AG04450 (cell line): ENCODE measurements around the gene MAML2. TPM values are rescaled to one million over a fixed set of nuclear protein-coding genes. Genes with fewer than 3 reads are reported as not detected.

ENCODE experiments used
- CTCF ChIA-PET: fragments of 300-600, 350-600 bp; formaldehyde crosslinking; extraction: SDS; loops from one replicate; lab custom pipeline; 2022; ENCODE audit warnings: antibody characterized with exemption, inconsistent platforms; lab: Charles Lee
- POLR2A ChIA-PET: fragments of 350-600 bp; formaldehyde crosslinking; extraction: SDS; loops from one replicate; lab custom pipeline; 2021; ENCODE audit warnings: antibody characterized with exemption, inconsistent platforms; lab: Yijun Ruan, JAX
- DNase-seq: peaks from one replicate; pipeline ENCODE4 v3.0.0-alpha.2; 2011; ENCODE audit warnings: low read depth, low spot score
- H3K27ac ChIP-seq: one replicate; pipeline ENCODE4 v1.5.1; 2012; ENCODE audit warnings: low read depth, low read length, control low read depth
- H3K27me3 ChIP-seq: one replicate; pipeline ENCODE4 v1.6.0; 2012; ENCODE audit warnings: low read length; ENCODE audit not compliant: control insufficient read depth, insufficient read depth
- H3K4me3 ChIP-seq: 2 replicates; pipeline ENCODE4 v1.5.1; 2011; ENCODE audit warnings: mild to moderate bottlenecking, low read depth, low read length, control low read depth
- H3K9me3 ChIP-seq: 2 replicates; pipeline ENCODE4 v1.5.1; 2012; ENCODE audit warnings: low read length; ENCODE audit not compliant: control insufficient read depth, insufficient read depth
- polyA plus RNA-seq: library from polyadenylated mRNA; depleted of rRNA; stranded (reverse); fragments of >200 nt; gene quantifications from 2 replicates; pipeline ENCODE4 v1.2.3, GENCODE V29; 2011
- TF ChIP-seq, protein P1 (sequence below): IDR thresholded peaks from 2 replicates; pipeline ENCODE4 v1.5.1; 2011; ENCODE audit warnings: low read depth, low read length, control low read depth, inconsistent platforms

MAML2 gene
- polyA plus RNA-seq, 1 experiment = 23.0 TPM

DNA sequence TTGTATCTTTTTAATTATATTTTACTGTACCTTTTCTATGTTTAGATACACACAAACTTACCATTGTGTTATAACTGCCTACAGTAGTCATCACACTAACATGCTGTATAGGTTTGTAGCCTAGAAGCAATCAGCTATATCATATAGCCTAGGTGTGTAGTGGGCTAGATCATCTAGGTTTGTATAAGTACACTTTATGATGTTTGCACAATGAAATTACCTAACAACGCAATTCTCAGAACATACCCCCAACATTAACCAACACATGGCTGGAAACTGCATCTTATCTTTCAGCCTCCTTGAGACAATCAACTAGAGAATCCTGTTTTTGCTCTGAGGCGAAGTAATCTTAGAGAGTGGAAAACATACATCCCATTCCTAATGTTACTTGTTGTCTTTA lies 358.9 kb downstream of the MAML2 start:
- Histone ChIP-seq H3K27me3 (no peaks in the 10 kb centered on the region), H3K4me3 (no peak overlapping the region), H3K9me3 (no peaks in the 10 kb centered on the region), H3K27ac (no peak overlapping the region)
- CTCF ChIA-PET = interaction anchor here (1.0 kb wide), 1 partner anchor 10 kb away, joined by 3 read pairs; no protein-coding TSS in a partner anchor
- no peak for DNase-seq
- TF ChIP-seq, protein P1, sequence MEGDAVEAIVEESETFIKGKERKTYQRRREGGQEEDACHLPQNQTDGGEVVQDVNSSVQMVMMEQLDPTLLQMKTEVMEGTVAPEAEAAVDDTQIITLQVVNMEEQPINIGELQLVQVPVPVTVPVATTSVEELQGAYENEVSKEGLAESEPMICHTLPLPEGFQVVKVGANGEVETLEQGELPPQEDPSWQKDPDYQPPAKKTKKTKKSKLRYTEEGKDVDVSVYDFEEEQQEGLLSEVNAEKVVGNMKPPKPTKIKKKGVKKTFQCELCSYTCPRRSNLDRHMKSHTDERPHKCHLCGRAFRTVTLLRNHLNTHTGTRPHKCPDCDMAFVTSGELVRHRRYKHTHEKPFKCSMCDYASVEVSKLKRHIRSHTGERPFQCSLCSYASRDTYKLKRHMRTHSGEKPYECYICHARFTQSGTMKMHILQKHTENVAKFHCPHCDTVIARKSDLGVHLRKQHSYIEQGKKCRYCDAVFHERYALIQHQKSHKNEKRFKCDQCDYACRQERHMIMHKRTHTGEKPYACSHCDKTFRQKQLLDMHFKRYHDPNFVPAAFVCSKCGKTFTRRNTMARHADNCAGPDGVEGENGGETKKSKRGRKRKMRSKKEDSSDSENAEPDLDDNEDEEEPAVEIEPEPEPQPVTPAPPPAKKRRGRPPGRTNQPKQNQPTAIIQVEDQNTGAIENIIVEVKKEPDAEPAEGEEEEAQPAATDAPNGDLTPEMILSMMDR = no peak
- POLR2A ChIA-PET = no interaction called here

DNA sequence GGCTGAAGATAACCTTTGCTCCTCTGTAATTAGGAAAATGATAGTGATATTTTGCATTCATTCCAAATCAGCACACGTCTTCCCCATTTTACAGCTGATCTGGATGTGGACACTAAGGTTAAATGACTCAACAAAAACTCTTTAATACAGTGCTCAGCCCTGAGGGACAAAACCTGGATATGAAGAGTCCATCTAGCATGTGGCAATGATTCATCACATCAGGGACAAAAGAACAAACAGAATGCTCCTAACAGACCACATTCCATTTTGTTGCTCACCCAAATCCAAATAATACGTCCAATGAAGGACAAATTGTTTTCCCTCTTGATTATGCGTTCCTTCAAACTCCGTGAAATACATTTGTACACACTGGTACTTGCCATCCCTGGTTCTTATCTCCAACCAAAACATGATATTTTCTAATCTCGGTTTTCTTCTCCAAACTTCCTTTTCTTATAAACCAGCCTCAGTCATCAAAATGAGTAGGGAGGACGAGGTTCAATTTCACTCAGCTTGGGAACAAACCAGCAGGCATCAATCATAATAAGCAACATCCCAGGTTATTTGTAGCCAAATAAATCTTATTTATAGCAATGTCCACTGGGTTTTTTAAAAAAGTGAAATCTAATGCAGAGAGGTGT lies 365.3 kb downstream of the MAML2 start:
- Histone ChIP-seq H3K27ac (no peak overlapping the region), H3K27me3 (no peaks in the 10 kb centered on the region), H3K4me3 (no peak overlapping the region), H3K9me3 (no peaks in the 10 kb centered on the region)
- no peak for DNase-seq
- TF ChIP-seq, protein P1 = no peak
- ChIA-PET CTCF (interaction anchor here (0.8 to 1.6 kb wide), 3 partner anchors 141 to 417 kb away, joined by 3 to 10 read pairs (median 4); partner anchors contain the start of gene MAML2), POLR2A (no interaction called here)

DNA sequence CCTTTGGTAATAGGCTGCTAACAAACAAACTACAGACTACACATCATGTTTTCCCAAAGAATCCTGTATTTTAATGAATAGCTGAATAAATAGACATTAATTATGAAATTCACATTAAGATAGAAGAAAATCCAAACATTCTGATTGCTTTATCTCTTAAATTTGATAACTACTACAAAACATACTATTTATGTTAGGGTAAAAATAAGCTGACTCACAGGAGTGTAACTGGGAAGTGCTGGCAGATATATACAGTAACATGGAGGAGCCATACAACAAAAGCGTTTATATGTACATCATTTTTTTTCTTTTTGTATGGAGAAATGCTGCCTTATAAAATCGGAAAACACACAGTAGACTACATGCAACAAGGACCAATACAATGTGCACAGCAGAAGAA lies 366.4 kb downstream of the MAML2 start:
- POLR2A ChIA-PET = no interaction called here
- Histone ChIP-seq H3K27me3 (no peaks in the 10 kb centered on the region), H3K4me3 (no peak overlapping the region), H3K9me3 (no peaks in the 10 kb centered on the region), H3K27ac (no peak overlapping the region)
- CTCF ChIA-PET = interaction anchor here (0.8 to 1.6 kb wide), 3 partner anchors 140 to 418 kb away, joined by 3 to 10 read pairs (median 4); partner anchors contain the start of gene MAML2
- TF ChIP-seq, protein P1 = no peak
- DNase-seq = no peak

DNA sequence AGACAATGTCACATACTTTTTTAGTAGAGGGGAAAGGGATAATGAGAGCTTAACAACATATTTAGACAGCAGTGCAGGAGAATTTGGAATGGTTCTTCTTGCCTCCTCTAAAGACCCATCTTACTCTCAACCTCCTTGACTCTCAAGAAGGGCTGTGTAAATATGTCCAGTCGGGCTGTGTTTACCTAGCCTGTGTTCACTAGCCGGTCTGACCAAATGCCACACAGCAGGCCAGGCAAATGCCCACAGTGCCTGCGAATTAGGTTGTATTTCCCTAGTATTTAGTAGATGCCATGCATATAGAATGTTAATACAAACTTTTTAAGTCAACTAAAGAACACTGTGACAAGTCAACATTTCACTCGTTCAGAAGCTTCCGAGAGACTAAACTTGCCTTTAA lies 367.7 kb downstream of the MAML2 start:
- Histone ChIP-seq H3K9me3 (no peaks in the 10 kb centered on the region), H3K27ac (no peak overlapping the region), H3K4me3 (no peak overlapping the region), H3K27me3 (no peaks in the 10 kb centered on the region)
- no peak for DNase-seq
- ChIA-PET POLR2A (no interaction called here), CTCF (interaction anchor here (0.7 to 1.1 kb wide), 2 partner anchors 175 to 367 kb away, joined by 5 to 6 read pairs; partner anchors contain the start of gene MAML2)
- TF ChIP-seq, protein P1 = no peak

DNA sequence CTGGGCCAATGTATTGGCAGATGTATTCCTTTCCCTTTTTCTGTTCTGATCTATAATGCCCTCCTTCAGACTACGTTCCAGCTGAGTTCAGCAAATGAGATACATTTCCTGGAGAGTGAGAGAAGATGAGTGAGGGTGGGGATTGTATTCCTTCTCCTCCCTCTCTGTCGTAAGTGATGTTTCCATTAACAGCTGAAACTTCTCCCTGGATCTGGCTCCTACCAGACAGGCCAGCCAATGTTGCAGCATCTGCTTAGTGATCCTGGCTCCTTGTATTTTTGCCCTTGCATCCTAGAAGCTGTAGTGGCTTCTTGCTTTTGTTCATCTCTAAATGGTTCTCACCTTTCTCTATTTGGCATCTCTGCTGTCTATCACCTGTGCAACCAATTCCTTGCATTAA lies 370.9 kb downstream of the MAML2 start:
- ChIA-PET CTCF (interaction anchor here (1.2 kb wide), 1 partner anchor 123 kb away, joined by 3 read pairs; no protein-coding TSS in a partner anchor), POLR2A (no interaction called here)
- TF ChIP-seq, protein P1 = no peak
- H3K9me3 ChIP-seq = no peaks in the 10 kb centered on the region
- H3K27me3 ChIP-seq = no peaks in the 10 kb centered on the region
- no peak for DNase-seq
- no peak overlapping the region for H3K27ac ChIP-seq
- H3K4me3 ChIP-seq = no peak overlapping the region
